CD14-positive monocyte (primary cell): ENCODE results near the gene INPP5A. TPM values are rescaled to one million over a fixed set of nuclear protein-coding genes. Genes with fewer than 3 reads are reported as not detected.

Source experiments
- DNase-seq, 3 donors: peaks; one replicate each; pipeline ENCODE4 v3.0.0-alpha.2; 2011 to 2022
- H2AFZ ChIP-seq: 2 replicates; pipeline ENCODE4 v1.6.0; 2012; ENCODE audit warnings: mild to moderate bottlenecking, low read depth, low read length, inconsistent platforms; ENCODE audit not compliant: insufficient read depth, poor library complexity, severe bottlenecking
- H3K27ac ChIP-seq, 2 donors: 1 replicate in 1 of 2; 2 replicates in 1 of 2; pipeline ENCODE4 v1.5.1; 2012 to 2013; ENCODE audit warnings: low read length in 2 of 2, control low read depth in 1 of 2, inconsistent platforms in 1 of 2, low read depth in 1 of 2, mild to moderate bottlenecking in 1 of 2
- H3K27me3 ChIP-seq, 2 donors: one replicate each; pipeline versions ENCODE4 v1.6.0 to v1.6.1; 2011 to 2013; ENCODE audit warnings: low read length in 2 of 2; ENCODE audit not compliant: control insufficient read depth in 2 of 2, insufficient read depth in 2 of 2
- H3K36me3 ChIP-seq, 2 donors: replicated peaks in 1 of 2; 1 replicate in 1 of 2; 2 replicates in 1 of 2; pipeline versions ENCODE4 v1.5.1 to v1.6.1; 2012 to 2013; ENCODE audit warnings: low read length in 2 of 2, control low read depth in 1 of 2, inconsistent platforms in 1 of 2, mild to moderate bottlenecking in 1 of 2; ENCODE audit not compliant: insufficient read depth in 2 of 2, control insufficient read depth in 1 of 2
- H3K4me1 ChIP-seq, 2 donors: 1 replicate in 1 of 2; 2 replicates in 1 of 2; pipeline versions ENCODE4 v1.5.1 to v1.6.1; 2012 to 2013; ENCODE audit warnings: low read length in 2 of 2, control low read depth in 1 of 2, inconsistent platforms in 1 of 2, mild to moderate bottlenecking in 1 of 2, moderate library complexity in 1 of 2; ENCODE audit not compliant: insufficient read depth in 2 of 2, control insufficient read depth in 1 of 2
- H3K4me2 ChIP-seq: replicated peaks from 2 replicates; pipeline ENCODE3; 2012; ENCODE audit warnings: low read length, moderate library complexity, mild to moderate bottlenecking; ENCODE audit not compliant: poor library complexity, severe bottlenecking; ENCODE audit errors: extremely low read depth
- H3K4me3 ChIP-seq, 3 experiments: fragments of 200-600 bp in 1 of 3; sonication (generic) in 1 of 3; replicated peaks in 1 of 3; 1 replicate in 2 of 3; 2 replicates in 1 of 3; pipeline ENCODE4 v1.5.1; 2011 to 2013; ENCODE audit warnings: low read length in 3 of 3, mild to moderate bottlenecking in 3 of 3, control low read depth in 2 of 3, low read depth in 2 of 3, inconsistent platforms in 1 of 3, moderate library complexity in 1 of 3
- H3K79me2 ChIP-seq: 2 replicates; pipeline ENCODE4 v1.6.0; 2012; ENCODE audit warnings: mild to moderate bottlenecking, control low read depth, inconsistent platforms, low read length, moderate library complexity; ENCODE audit not compliant: insufficient read depth
- H3K9ac ChIP-seq: 2 replicates; pipeline ENCODE4 v1.6.0; 2017; ENCODE audit warnings: low read length, mild to moderate bottlenecking; ENCODE audit not compliant: insufficient read depth, poor library complexity, severe bottlenecking
- H3K9me3 ChIP-seq, 2 donors: replicated peaks in 1 of 2; 1 replicate in 1 of 2; 2 replicates in 1 of 2; pipeline versions ENCODE4 v1.5.1 to v1.6.1; 2012 to 2013; ENCODE audit warnings: low read length in 2 of 2, control low read depth in 1 of 2; ENCODE audit not compliant: control insufficient read depth in 1 of 2, insufficient read depth in 1 of 2
- H4K20me1 ChIP-seq: 2 replicates; pipeline ENCODE4 v1.6.0; 2012; ENCODE audit warnings: mild to moderate bottlenecking, low read length, control low read depth, moderate library complexity; ENCODE audit not compliant: insufficient read depth
- H3K27ac Mint-ChIP-seq, 7 donors: one replicate each; pipeline ENCODE4 v1.8.0; 2020; ENCODE audit warnings: mild to moderate bottlenecking in 7 of 7, mixed read lengths in 7 of 7, moderate library complexity in 6 of 7, inconsistent platforms in 2 of 7
- H3K27me3 Mint-ChIP-seq, 3 donors: one replicate each; pipeline ENCODE4 v1.8.0; 2021 to 2022; ENCODE audit warnings: low read depth in 3 of 3, mild to moderate bottlenecking in 3 of 3, mixed read lengths in 3 of 3, moderate library complexity in 3 of 3, inconsistent platforms in 1 of 3
- H3K36me3 Mint-ChIP-seq, 2 donors: one replicate each; pipeline ENCODE4 v1.8.0; 2020; ENCODE audit warnings: mixed read lengths in 2 of 2, inconsistent platforms in 1 of 2, mild to moderate bottlenecking in 1 of 2
- H3K4me1 Mint-ChIP-seq: one replicate; pipeline ENCODE4 v1.8.0; 2020; ENCODE audit warnings: mild to moderate bottlenecking, mixed read lengths
- H3K4me3 Mint-ChIP-seq, 2 donors: one replicate each; pipeline ENCODE4 v1.8.0; 2020; ENCODE audit warnings: mild to moderate bottlenecking in 2 of 2, mixed read lengths in 2 of 2, moderate library complexity in 1 of 2
- H3K9me3 Mint-ChIP-seq, 7 donors: one replicate each; pipeline ENCODE4 v1.8.0; 2020 to 2022; ENCODE audit warnings: mixed read lengths in 7 of 7, mild to moderate bottlenecking in 6 of 7, moderate library complexity in 6 of 7, inconsistent platforms in 2 of 7
- WGBS: methylation state at CpG from one replicate; pipeline ENCODE4 v1.1.5; 2013; ENCODE audit warnings: missing lambda C conversion rate; ENCODE audit not compliant: insufficient coverage; 5-methylcytosine and 5-hydroxymethylcytosine counted together
- intact Hi-C, 2 donors: fragments of 100-400 bp; cut with micrococcal nuclease; formaldehyde crosslinking; loops; one replicate each; pipeline versions ENCODE4 v1.15.0 to v1.15.1; 2023
- polyA plus RNA-seq, 3 donors: library from polyadenylated mRNA; depleted of rRNA in 1 of 3; unstranded in 2 of 3; stranded (reverse) in 1 of 3; fragments of 300-500 nt in 2 of 3; fragments of >200 nt in 1 of 3; fragmentation: Illumina TruSeq in 2 of 3; gene quantifications; 1 replicate in 2 of 3; 2 replicates in 1 of 3; pipeline ENCODE4 v1.2.3, GENCODE V29; 2012 to 2021
- TF ChIP-seq, protein P1 (sequence below): fragments of 200-600 bp; IDR thresholded peaks from one replicate; pipeline ENCODE4 v1.8.0; 2022; ENCODE audit warnings: antibody characterized with exemption, mild to moderate bottlenecking

The INPP5A gene
- polyA plus RNA-seq, 3 donors, result 0.87 to 17.2 (median 2.9) TPM

DNA sequence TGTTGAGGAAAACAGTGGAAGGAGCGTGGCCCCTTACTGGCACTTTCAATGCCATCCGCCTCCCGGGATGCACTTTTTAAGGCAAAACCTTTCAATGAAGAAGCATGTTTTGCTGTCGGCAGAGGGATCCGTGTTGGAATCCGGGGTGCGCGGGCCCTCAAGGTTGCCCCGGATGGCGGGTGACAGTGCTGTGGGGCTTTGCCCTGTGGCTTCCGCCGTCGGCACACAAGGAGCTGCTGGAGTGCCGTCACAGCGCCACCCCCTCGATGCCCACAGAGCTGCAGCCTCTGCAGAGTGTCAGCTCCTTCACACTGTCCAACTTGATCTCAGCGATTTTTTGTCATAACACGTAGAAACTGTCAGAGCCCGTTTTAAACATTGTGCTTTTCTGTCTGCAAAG, 189.4 kb downstream of the INPP5A start:
- Histone ChIP-seq H3K4me3 (no peak overlapping the region), H3K36me3 (peaks cover 42 to 76% of the 10 kb centered on the region in 2 donors), H3K9ac (no peak overlapping the region), H4K20me1 (no peaks in the 10 kb centered on the region), H3K4me2 (no peak overlapping the region), H3K9me3 (no peaks in the 10 kb centered on the region), H2AFZ (no peak overlapping the region), H3K27me3 (no peaks in the 10 kb centered on the region), H3K4me1 (no peaks in the 10 kb centered on the region), H3K79me2 (no peaks in the 10 kb centered on the region), H3K27ac (no peak overlapping the region)
- DNase-seq, result no peak
- Mint-ChIP-seq H3K27me3 (peaks cover 0 to 3% (median 0%) of the 10 kb centered on the region in 3 donors), H3K27ac (no peak overlapping the region), H3K4me3 (no peak overlapping the region), H3K9me3 (peaks cover 0 to 1% (median 0%) of the 10 kb centered on the region in 7 donors), H3K4me1 (peaks cover 2% of the 10 kb centered on the region), H3K36me3 (peaks cover 59 to 82% of the 10 kb centered on the region in 2 donors)
- WGBS, result 94% methylated on average over 18 of the region's 19 CpGs
- TF ChIP-seq, protein P1, sequence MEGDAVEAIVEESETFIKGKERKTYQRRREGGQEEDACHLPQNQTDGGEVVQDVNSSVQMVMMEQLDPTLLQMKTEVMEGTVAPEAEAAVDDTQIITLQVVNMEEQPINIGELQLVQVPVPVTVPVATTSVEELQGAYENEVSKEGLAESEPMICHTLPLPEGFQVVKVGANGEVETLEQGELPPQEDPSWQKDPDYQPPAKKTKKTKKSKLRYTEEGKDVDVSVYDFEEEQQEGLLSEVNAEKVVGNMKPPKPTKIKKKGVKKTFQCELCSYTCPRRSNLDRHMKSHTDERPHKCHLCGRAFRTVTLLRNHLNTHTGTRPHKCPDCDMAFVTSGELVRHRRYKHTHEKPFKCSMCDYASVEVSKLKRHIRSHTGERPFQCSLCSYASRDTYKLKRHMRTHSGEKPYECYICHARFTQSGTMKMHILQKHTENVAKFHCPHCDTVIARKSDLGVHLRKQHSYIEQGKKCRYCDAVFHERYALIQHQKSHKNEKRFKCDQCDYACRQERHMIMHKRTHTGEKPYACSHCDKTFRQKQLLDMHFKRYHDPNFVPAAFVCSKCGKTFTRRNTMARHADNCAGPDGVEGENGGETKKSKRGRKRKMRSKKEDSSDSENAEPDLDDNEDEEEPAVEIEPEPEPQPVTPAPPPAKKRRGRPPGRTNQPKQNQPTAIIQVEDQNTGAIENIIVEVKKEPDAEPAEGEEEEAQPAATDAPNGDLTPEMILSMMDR, result no peak
- intact Hi-C loops, result no loop called here

DNA sequence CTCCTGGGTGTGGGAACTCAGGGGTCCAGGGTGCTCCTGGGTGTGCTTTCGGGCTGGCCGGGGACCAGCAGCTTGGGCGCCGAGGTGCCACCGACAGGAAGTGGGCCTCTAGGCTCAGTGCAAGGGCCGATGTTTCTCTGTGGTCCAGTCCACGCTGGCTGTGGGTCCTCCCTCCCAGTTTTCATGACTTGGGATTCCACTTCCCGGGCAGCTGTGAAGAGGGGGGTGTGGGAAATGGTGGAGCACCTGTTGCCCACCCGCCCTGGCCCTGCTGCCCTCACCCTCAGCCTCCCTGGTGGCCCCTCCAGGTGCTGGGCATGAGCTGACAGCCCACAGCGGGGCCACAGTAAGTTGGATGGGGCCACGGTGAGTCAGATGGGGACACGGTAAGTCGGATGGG, 189.8 kb downstream of the INPP5A start:
- TF ChIP-seq, protein P1, result no peak
- Histone ChIP-seq H3K27ac (no peak overlapping the region), H3K4me3 (no peak overlapping the region), H3K27me3 (no peaks in the 10 kb centered on the region), H3K9ac (no peak overlapping the region), H3K4me1 (no peaks in the 10 kb centered on the region), H3K36me3 (peaks cover 46 to 78% of the 10 kb centered on the region in 2 donors), H4K20me1 (no peaks in the 10 kb centered on the region), H3K9me3 (no peaks in the 10 kb centered on the region), H3K79me2 (no peaks in the 10 kb centered on the region), H3K4me2 (no peak overlapping the region), H2AFZ (no peak overlapping the region)
- no peak overlapping the region for H3K4me3 Mint-ChIP-seq
- H3K27me3 Mint-ChIP-seq, result peaks cover 0 to 3% (median 0%) of the 10 kb centered on the region in 3 donors
- WGBS, result over 99% methylated on average over 13 of the region's 13 CpGs
- DNase-seq, result no peak
- intact Hi-C loops, result no loop called here
- H3K27ac Mint-ChIP-seq, result no peak overlapping the region
- H3K4me1 Mint-ChIP-seq, result peaks cover 2% of the 10 kb centered on the region
- peaks cover 0 to 1% (median 0%) of the 10 kb centered on the region in 7 donors for H3K9me3 Mint-ChIP-seq
- H3K36me3 Mint-ChIP-seq, result peaks cover 58 to 80% of the 10 kb centered on the region in 2 donors
